GM18873 (cell line): Measurements from ENCODE around the gene FASTKD1.

Experiments
- ATAC-seq: cut with Tn5 transposase; IDR thresholded peaks from one replicate; pipeline ENCODE4 v1.9.1; 2021; ENCODE audit warnings: mild to moderate bottlenecking, moderate library complexity, moderate number of reproducible peaks; ENCODE audit not compliant: unreplicated experiment, low FRiP score

FASTKD1 gene

GRCh38 chr2:169511818-169512217 lies 61.8 kb downstream of the FASTKD1 start:
- no peak for ATAC-seq

GRCh38 chr2:169510496-169510895 lies 63.2 kb downstream of the FASTKD1 start:
- ATAC-seq = no peak

- no peak for ATAC-seq
These were observed 63.7 kb downstream of the FASTKD1 start for GRCh38 chr2:169509955-169510354.

- no peak for ATAC-seq
These were observed 64.3 kb downstream of the FASTKD1 start, which contains the start of gene KLHL41 for GRCh38 chr2:169509298-169509885. Gene KLHL41, plus strand, starts transcription at chr2:169509702. Its CDS starts 77 bp downstream, at chr2:169509779.

GRCh38 chr2:169507698-169508097 lies 66.0 kb downstream of the FASTKD1 start:
- ATAC-seq = no peak

- no peak for ATAC-seq
These were observed 69.0 kb downstream of the FASTKD1 start for GRCh38 chr2:169504651-169505050.

- no peak for ATAC-seq
These were observed 78.2 kb downstream of the FASTKD1 start for GRCh38 chr2:169495310-169495928.

GRCh38 chr2:169493360-169493759 lies 80.3 kb downstream of the FASTKD1 start:
- ATAC-seq = no peak

GRCh38 chr2:169491378-169491777 lies 82.3 kb downstream of the FASTKD1 start:
- ATAC-seq = no peak

- no peak for ATAC-seq
These were observed 82.8 kb downstream of the FASTKD1 start for GRCh38 chr2:169490834-169491233.

- no peak for ATAC-seq
These were observed 87.2 kb downstream of the FASTKD1 start for GRCh38 chr2:169486487-169486886.

GRCh38 chr2:169485650-169486138 lies 88.0 kb downstream of the FASTKD1 start:
- no peak for ATAC-seq

GRCh38 chr2:169480079-169480465 lies 93.6 kb downstream of the FASTKD1 start:
- no peak for ATAC-seq
